Choroid plexus epithelial cell (primary cell): ENCODE measurements around the gene KRT31.
"Not testable (repeated sequence)": the region's sequence is repeated elsewhere in the genome, so short reads cannot be mapped to it uniquely, and the experiment has no call there.

Source experiments
- DNase-seq: peaks from one replicate; pipeline ENCODE4 v3.0.0-alpha.2; 2010; ENCODE audit warnings: low read depth
- H3K4me3 ChIP-seq: 2 replicates; pipeline ENCODE4 v1.5.1; 2011; ENCODE audit warnings: low read depth, mild to moderate bottlenecking, control low read depth, low read length, moderate library complexity
- CTCF ChIP-seq: conservative IDR thresholded peaks from 2 replicates; pipeline ENCODE4 v1.5.1; 2011; ENCODE audit warnings: low read depth, mild to moderate bottlenecking, control low read depth, inconsistent platforms, low read length, moderate library complexity

KRT31 gene

GRCh38 chr17:41395611-41396010 lies 1.8 kb downstream of the KRT31 start:
- TF ChIP-seq CTCF, result no peak
- DNase-seq, result no peak
- H3K4me3 ChIP-seq, result no peak overlapping the region

GRCh38 chr17:41395044-41395443 lies 2.4 kb downstream of the KRT31 start:
- not testable (repeated sequence) for H3K4me3 ChIP-seq, DNase-seq

- no peak for TF ChIP-seq CTCF
- no peak for DNase-seq
- H3K4me3 ChIP-seq, result no peak overlapping the region
Observed at GRCh38 chr17:41394254-41394996, 3.0 kb downstream of the KRT31 start.

- DNase-seq, result no peak
Observed at GRCh38 chr17:41393826-41394225, 3.6 kb downstream of the KRT31 start.

GRCh38 chr17:41393294-41393693 lies 4.1 kb downstream of the KRT31 start:
- DNase-seq, result peak; percentile 9
- TF ChIP-seq CTCF, result no peak
- H3K4me3 ChIP-seq, result no peak overlapping the region

More at GRCh38 chr17:41393826-41394225, 3.6 kb downstream of the KRT31 start:
- no peak overlapping the region for H3K4me3 ChIP-seq
- TF ChIP-seq CTCF, result no peak

GRCh38 chr17:41392278-41392677 lies 5.1 kb downstream of the KRT31 start:
- H3K4me3 ChIP-seq, result no peak overlapping the region
- no peak for TF ChIP-seq CTCF
- peak; percentile 71 for DNase-seq

GRCh38 chr17:41391535-41391934 lies 5.9 kb downstream of the KRT31 start:
- no peak for DNase-seq
- TF ChIP-seq CTCF, result no peak
- H3K4me3 ChIP-seq, result no peak overlapping the region
